Superior temporal gyrus (tissue), 1 donor: Measurements from ENCODE around the gene IRF1.
"Not testable (repeated sequence)": the region's sequence is repeated elsewhere in the genome, so short reads cannot be mapped to it uniquely, and the experiment has no call there.

Experiments used
- DNase-seq: peaks from one replicate; pipeline ENCODE4 v3.0.0-alpha.2; 2016; ENCODE audit errors: extremely low spot score

The IRF1 gene

GRCh38 chr5:132490484-132491367 is at the start of gene IRF1:
IRF1 (minus strand) TSS chr5:132490773; CDS start chr5:132489478, 1,295 bp downstream.
- peak; percentile 94 for DNase-seq

- no peak for DNase-seq
These were observed 49.6 kb upstream of the IRF1 start for GRCh38 chr5:132540149-132540548.

- no peak for DNase-seq
These were observed 49.1 kb upstream of the IRF1 start for GRCh38 chr5:132539716-132540115.

GRCh38 chr5:132530946-132531345 is 40.4 kb upstream of the IRF1 start:
- no peak for DNase-seq

- peak; percentile 29 for DNase-seq
These were observed 38.5 kb upstream of the IRF1 start for GRCh38 chr5:132528866-132529634.

- DNase-seq, result no peak
These were observed 37.4 kb upstream of the IRF1 start for GRCh38 chr5:132528021-132528420.

GRCh38 chr5:132526974-132527564 is 36.5 kb upstream of the IRF1 start:
- DNase-seq, result no peak

GRCh38 chr5:132526290-132526973 is 35.9 kb upstream of the IRF1 start:
- DNase-seq, result peak; percentile 90

- DNase-seq, result no peak
These were observed 34.7 kb upstream of the IRF1 start for GRCh38 chr5:132525299-132525724.

GRCh38 chr5:132524877-132525276 is 34.3 kb upstream of the IRF1 start:
- DNase-seq, result not testable (repeated sequence)

GRCh38 chr5:132522067-132522466 is 31.5 kb upstream of the IRF1 start:
- DNase-seq, result not testable (repeated sequence)

- DNase-seq, result not testable (repeated sequence)
These were observed 23.2 kb upstream of the IRF1 start for GRCh38 chr5:132513618-132514336.

- no peak for DNase-seq
These were observed 19.5 kb upstream of the IRF1 start for GRCh38 chr5:132510076-132510475.

- no peak for DNase-seq
These were observed 15.6 kb upstream of the IRF1 start for GRCh38 chr5:132506094-132506692.

GRCh38 chr5:132505641-132506040 is 15.1 kb upstream of the IRF1 start:
- DNase-seq, result no peak

- no peak for DNase-seq
These were observed 14.2 kb upstream of the IRF1 start for GRCh38 chr5:132504746-132505145.

GRCh38 chr5:132503244-132503643 is 12.7 kb upstream of the IRF1 start:
- DNase-seq, result no peak

- no peak for DNase-seq
These were observed 11.7 kb upstream of the IRF1 start for GRCh38 chr5:132501961-132502931.

GRCh38 chr5:132501629-132501956 is 11.0 kb upstream of the IRF1 start:
- no peak for DNase-seq
